ENCODE results near the gene GABBR2.
A peak's percentile ranks its signal among the peaks of the same experiment; 100 is the strongest.
"Not testable (repeated sequence)": the region's sequence is repeated elsewhere in the genome, so short reads cannot be mapped to it uniquely, and the experiment has no call there.

GABBR2 gene

GRCh38 chr9:98504298-98505282 is 204.1 kb downstream of the GABBR2 start:
- DNase-seq: no peak

- DNase-seq: no peak
Observed at GRCh38 chr9:98503867-98504266, 204.9 kb downstream of the GABBR2 start.

DNA sequence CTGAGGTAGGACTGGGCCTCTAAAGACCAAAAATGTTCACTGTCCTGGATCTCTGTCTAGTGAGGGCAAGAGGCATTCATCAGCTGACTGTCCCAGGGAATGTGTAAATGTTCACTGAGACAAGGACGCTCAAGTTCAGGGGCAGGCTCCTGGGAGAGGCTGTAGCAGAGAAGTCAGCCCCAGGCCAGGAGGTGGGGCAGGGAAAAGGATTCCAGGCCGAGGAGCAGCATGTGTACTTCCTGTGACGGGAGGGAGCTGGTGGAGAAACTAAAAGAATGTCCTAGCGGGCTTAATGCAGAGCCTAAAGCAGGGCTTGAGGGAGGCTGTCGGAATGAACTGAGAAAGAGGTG is 205.8 kb downstream of the GABBR2 start:
- DNase-seq: peak; percentile 79

- peak; percentile 67 for DNase-seq
Observed at GRCh38 chr9:98502311-98502975, 206.3 kb downstream of the GABBR2 start.

- DNase-seq: no peak
Observed at GRCh38 chr9:98501819-98502218, 206.9 kb downstream of the GABBR2 start.

DNA sequence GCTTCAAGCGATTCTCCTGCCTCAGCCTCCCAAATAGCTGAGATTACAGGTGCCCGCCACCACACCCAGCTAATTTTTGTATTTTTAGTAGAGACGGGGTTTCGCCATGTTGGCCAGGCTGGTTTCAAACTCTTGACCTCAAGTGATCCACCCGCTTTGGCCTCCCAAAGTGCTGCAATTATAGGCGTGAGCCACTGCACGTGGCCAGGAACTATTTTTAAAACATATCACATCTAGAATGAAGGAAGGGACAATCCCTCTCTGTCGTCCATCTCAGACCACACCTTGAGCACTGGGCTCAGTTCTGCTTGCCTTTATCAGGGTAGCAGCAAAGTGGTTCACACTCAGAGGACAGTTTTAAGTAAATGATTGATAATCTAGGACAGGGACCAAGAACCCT is 207.5 kb downstream of the GABBR2 start:
- not testable (repeated sequence) for DNase-seq

- no peak for DNase-seq
Observed at GRCh38 chr9:98500337-98500919, 208.3 kb downstream of the GABBR2 start.

- DNase-seq: no peak
Observed at GRCh38 chr9:98495530-98495929, 213.2 kb downstream of the GABBR2 start.

GRCh38 chr9:98494852-98495251 is 213.9 kb downstream of the GABBR2 start:
- no peak for DNase-seq

DNA sequence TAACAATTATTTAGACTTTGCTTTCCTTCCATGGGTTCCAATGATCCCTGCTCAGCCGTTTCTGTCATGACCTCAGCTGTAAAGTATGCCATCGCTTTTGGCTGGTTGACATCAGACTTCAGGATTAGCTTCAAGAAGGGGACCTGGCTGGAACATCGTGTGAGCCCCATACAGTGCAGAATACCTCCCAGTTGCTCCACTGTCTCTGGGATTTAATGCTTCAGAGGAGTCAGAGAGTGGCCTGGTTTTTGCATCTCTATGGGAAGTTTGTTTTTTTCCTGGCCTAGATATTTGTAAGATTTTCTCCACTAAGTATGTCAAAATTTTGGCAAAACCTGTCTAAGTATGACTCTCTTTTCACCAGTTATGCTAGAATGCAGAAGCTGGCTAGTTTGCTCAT is 216.9 kb downstream of the GABBR2 start:
- peak; percentile 76 for DNase-seq

DNA sequence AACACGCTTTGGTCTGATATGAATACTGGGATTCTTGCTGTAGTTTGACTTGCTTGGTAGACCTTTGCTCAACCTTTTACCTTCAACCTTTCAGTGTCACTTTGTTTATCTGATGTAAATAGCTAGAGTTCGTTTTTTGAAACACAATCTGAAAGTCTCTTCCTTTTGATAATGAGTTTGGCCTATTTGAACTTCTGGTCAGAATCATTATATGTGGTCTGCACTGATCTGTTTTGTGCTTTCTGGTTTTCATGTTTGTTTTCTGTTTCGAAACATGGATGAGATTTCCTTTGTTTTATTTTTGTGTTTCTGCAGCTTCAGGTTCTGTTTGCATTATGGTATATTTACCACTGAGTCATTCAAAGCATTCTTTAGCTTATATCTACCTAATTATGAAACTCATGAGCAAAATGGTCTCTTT is 217.5 kb downstream of the GABBR2 start:
- DNase-seq: no peak

GRCh38 chr9:98488571-98489312 is 220.0 kb downstream of the GABBR2 start:
- peak; percentile 98 for DNase-seq

DNA sequence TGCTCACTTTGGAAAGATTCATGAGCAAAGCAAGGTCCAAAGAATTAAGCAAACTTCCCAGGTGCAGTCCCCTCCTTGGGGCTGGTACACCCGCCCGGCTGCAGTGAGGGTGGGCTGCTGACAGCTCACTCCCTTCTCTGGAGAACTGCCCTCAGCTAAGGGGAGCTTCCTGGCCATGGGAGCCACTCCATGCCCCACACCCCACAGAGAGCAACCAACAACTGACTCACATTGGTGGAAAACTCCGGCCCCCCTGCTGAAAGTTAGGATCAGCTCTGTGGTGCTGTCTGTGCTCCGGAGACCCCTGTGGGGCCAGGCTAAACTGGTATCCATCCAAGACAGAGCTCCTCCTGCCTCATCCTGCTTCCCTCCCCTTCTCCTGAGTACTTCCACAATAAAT is 223.0 kb downstream of the GABBR2 start:
- peak; percentile 13 for DNase-seq

GRCh38 chr9:98484162-98484561 is 224.6 kb downstream of the GABBR2 start:
- peak; percentile 18 for DNase-seq

- peak; percentile 71 for DNase-seq
Observed at GRCh38 chr9:98482226-98482625, 226.5 kb downstream of the GABBR2 start.

GRCh38 chr9:98481676-98482075 is 227.1 kb downstream of the GABBR2 start:
- peak; percentile 36 for DNase-seq

GRCh38 chr9:98479967-98480847 is 228.5 kb downstream of the GABBR2 start:
- peak; percentile 26 for DNase-seq

DNA sequence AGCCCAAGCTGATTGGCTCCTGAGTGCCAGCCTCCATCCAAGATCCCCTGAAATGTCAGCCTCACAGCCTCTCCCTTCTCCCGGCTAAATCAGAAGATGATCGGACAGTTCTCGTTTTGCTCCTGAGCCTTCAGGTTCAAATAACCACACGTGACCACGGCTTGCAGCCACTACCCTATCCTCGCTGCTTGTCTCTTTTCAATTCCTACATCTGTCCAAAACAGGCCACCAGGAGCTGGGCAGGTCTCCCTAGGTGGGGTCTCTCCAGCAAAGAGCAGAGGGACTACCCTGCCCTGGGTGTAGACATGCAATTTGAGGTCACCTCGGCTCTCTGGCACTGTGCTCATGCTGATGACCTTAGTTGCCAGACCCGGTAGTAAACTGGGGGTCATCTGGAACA is 229.3 kb downstream of the GABBR2 start:
- no peak for DNase-seq

GRCh38 chr9:98477884-98478283 is 230.9 kb downstream of the GABBR2 start:
- DNase-seq: no peak

DNA sequence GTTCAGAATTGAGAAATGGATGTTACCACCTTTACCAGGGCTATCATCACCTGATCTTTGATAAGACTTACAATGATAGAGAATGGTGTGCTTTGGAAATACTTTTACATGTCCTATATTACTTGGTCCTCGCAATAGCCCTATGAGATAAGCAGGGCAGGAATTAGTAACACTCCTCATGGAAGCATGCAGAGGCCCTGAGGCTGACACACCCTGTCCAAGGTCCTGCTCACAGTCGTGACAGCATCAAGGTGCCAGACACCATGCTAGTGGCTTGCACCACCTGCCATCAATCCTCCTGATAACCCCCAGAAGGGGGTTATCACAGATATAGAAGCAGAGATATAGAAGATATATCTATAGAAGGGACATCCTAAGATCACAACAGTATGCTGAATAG is 236.5 kb downstream of the GABBR2 start:
- no peak for DNase-seq

- DNase-seq: no peak
Observed at GRCh38 chr9:98471185-98471584, 237.6 kb downstream of the GABBR2 start.
